NCI-H2029 treated with DMSO at 0.1 percent for 48 hours (cell line): ENCODE data around the gene TSPAN2.

Source experiments
- DNase-seq: peaks from one replicate; lab custom pipeline; 2025; lab: John Stamatoyannopoulos, UW

The TSPAN2 gene

DNA sequence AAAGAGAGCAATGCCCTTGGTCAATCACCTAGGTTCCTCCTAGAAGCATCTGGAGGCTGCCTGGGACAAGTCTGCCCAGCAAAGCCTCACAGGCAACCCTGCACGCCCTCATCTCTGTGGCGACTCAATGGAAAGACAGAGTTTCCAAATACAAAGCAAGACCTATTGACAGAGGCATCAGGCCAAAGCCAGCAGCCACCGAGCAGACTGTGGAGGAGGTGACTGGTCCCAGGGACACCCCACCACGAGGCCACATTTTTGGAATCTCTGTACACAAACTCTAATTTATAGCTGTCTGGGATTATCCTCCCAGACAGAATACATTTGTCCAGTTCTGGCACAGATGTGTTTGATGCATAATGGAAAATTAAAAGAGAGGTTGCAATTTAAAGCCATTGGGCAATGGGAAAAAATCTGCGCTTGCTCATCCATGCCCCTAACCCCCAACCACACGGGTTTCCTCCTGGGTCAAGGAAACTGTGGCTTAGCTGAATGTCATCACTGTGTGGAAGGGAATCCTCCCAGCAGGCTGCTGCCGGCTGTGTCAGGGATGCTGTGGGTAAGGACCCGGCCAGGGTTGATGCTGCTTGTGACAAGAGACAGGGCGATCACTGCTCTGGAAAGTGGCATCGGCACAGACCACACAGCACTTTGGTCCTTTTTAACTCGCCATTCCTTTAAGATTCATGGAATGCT is 14.3 kb downstream of the TSPAN2 start:
- DNase-seq: no peak

DNA sequence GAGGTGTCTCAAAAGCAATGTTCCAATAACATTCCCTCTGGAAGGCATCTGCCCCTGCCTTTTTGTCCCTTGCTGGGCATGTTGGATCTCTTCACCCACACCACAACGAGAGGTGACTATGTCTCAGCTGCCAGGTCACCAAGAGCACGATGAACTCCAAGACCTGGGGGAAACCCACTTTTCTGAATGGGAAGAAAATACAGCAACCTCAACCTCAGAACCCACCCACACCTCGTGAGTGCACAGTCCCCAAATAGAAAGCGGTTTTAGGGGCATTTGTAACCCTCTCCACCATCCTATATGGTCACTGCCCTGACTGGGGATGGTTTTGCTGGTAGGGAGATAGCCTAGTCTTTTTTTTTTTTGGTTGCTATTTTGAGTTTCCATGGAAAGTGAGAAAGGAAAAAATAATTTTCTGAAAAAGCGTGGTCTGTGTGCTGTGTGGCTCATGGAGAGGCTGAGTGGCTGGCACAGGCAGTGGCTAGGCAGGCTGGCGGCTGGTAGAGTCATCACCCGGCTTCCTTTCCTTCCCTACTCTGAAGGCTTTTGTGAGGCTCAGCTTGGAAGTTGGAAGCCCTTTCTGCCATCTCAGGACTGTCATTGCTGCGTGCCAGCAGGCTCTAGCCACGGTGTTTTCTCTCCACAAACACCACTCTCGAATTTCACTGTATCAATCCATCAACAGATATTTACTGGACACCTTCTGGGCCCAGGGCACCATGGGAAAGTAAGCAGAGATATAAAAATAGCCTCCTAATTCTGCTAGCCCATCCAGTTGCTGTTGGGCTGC is 15.8 kb downstream of the TSPAN2 start:
- no peak for DNase-seq

DNA sequence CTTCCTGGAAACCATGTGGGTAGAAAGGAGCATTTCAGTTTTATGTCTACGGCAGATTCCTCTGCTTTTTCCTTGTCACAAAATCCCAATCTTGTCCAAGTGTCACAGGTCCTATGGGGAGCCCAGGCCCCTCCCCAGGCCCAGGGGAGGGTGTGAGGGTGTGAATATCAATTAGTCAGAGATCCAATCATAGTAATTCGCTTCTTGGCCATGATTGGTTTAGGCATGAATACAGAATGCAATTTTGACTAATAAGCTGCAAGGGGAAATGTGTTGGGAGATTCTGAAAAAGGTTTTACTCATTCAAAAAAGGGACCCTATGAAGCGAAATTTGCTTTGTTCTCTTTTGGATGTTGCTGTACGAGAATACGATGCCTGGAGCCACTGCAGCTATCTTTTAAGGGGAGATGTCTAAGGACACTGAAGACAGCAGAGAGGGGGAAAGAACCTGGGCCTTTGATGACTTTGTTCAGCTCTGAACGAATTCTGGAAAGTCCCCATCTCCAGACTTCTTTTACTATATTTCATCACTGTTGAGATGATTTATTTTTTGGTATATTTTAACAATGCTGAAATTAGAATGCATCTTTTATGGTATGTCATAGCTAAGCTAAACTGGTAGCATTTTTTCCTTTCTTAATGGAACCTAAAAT is 18.2 kb downstream of the TSPAN2 start:
- no peak for DNase-seq

DNA sequence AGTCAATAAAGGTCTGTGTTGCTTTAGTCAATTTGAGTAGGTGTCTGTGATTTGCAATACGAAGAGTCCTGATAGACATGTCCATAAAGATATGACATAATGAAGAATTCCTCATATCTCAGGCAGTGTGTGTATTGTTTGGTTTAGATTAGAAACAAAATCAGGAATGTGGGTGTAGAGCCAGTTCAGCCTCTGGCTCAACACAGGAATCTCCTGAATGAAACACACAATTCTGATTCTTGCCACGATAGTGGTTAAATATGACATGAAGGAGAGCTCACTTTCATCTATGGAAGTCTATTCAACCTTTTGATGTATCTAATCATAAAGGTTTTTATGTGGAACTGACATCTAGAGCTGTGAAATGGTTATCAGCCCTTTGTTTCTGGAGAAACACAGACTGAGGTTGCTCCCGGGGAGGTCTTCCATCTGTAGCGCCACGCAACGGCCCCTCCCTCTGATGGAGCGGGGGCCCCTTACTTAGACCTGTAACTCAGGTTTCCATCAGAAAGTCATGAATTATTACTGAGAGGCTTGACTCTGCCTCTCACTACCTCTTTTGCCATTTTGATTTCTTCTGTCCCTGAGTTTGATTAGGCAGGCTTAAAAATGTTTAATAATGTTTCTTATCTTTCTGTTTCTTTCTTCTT is 19.5 kb downstream of the TSPAN2 start:
- no peak for DNase-seq

DNA sequence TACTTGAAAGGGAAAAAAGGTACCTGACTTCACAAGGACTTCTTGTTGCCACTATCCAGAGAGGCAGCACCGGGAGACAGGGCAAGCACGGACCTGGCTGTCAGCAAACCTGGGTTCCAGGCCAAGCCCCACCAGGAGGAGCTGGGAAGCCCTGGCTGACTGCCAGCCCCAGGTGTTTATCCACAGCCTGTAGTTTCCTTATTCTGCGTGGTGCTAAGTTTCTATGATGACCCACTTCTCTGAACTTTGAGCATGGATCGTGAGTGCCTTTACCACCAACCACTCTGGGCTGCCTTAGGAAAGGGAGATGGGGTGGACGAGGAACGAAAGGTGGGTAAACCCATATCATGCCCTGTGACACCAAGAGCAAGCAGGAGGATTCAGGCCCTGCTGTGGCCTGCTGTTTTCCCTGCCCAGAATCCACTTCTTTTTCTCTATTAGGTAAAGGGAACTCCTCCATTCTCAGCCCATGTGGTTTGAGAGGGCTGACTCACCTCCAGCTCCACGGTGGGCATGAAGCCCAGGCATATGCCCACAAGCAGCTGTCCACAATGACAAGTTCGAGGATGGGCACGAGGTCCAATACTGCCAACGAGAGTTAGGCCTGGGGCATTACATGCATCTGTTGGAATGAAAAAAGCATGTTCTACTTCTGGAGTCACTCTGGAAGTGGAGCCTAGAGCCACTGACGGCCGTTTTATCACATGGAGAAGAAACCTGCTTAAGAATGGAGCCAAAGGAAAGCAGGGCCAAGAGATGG is 20.3 kb downstream of the TSPAN2 start:
- peak; percentile 11 for DNase-seq

DNA sequence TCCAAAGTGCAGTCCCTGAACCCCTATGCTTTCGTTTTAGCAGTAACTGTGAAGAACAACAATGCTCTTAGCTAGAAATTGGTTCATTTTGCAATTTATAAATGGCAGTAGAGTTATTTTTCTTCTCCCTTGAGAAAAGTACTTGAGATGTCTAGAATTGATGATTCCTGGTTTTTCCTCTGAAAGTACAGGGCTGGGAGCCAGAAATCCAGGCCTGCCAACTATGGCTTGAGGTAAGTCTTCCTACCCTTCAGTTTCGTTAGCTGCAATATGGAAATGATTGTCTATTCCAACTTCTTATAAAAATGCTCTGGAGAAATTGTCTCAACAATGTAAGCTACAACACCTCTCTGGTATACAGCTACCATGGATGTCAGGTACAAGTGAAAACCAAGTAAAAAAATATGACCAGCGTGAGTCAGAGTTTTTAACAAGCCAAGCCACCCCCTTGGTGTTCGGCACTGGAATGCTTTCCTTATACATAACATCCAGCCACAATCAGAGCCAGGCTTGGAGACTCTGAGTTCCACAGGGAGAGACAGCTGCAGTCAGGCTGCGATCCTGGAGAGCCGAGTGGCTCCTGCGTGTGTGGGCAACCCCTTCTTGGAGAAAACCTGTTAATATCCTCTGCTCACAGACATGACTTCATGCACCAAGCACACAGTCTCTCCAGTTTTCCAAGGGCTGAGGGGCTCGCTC is 22.0 kb downstream of the TSPAN2 start:
- no peak for DNase-seq

DNA sequence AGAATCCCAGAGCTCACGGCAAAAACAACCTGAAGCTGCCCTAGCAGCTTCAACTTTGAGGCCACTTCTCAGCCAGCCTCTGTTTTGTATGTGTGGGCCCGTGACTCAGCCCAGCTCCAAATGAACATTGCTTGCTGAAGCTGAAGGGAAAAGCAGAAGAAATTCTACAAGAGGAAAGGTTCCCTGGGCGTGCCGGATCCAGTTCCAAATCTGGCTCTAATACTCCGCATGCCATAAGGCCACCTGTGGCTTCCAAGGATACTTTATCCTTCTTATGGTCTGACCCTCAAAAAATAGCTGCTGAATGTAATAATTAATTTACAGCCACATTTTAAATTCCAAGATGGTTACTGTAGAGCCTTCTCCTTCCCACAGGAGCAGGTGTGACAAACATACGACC is 24.3 kb downstream of the TSPAN2 start:
- DNase-seq: no peak

DNA sequence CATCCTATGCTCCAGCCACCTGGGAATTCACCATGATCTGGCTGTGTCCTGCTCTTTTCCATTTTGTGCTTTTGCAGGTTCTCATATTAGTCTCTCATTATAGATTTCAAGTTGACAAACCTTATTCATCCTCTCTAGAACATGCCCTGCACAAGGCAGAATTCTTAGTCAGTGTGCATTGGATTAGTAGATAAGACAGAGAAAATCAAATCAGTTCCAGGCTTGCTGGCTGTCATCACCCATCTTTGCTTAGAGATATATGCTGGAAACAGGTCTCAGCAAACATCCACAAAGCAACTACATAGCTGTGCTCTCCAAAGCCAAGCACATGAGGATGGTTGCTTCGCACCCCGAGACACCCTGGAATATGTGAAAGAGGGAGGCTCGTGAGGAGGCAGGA is 24.8 kb downstream of the TSPAN2 start:
- DNase-seq: no peak

DNA sequence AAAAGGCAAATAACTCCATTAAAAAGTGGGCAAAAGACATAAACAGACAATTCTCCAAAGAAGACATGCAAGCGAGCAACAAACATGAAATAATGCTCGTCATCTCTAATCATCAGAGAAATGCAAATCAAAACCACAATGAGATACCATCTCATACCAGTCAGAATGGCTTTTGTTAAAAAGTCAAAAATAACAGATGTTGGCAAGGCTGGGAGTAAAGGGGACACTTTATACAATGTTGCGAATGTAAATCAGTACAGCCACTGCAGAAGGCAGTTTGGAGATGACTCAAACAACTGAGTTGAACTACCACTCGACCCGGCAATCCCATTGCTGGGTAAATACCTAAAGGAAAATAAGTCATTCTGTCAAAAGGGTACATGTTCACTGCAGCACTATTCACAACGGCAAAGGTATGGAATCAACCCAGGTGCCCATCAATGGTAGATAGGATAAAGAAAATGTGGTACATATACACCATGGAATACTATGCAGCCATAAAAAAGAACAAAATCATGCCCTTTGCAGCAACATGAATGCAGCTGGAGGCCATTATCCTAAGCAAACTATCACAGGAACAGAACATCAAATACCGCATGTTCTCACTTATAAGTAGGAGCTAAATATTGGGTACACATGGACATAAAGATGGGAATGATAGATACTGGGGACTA is 25.9 kb downstream of the TSPAN2 start:
- DNase-seq: no peak

DNA sequence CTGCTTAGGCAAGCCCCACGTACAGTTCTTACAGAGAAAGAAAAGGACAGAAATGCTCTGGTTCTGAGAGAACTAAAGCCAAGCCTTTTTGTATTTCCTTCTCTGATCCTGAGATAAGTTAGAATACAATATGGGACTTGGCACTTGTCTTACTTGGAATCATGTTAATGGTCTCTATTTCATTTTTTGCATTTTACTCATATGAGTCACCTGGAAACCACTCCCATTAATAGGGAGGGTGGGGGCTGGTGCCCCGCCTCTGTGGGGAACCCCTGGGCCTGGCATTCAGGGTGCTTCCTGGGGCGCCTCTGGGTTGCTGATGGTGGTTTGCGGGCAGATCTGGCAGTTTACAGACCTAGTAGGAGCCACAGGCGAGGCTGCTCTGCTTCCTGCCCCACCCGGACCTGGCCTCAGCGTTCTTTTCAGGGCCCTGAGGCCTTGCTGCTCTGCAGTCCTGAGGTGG is 26.7 kb downstream of the TSPAN2 start:
- DNase-seq: no peak

DNA sequence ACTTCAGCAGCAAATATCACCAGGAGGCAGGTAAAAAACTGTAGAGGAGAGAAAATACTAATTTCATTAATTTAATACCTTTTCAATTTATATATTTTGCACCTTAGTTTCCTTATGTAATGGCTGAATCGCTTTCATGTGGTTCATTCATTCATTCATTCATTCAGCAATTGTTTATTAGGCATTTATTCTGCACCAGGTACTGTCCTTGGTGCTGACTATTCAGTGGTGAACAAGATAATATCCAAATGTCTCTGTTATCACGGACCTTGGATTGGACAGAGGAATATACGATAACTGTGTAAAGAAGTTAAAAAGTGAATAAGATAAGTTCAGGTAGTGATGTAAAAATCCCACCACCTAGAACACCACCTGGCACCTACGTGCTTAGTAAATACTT is 28.8 kb downstream of the TSPAN2 start:
- DNase-seq: no peak

DNA sequence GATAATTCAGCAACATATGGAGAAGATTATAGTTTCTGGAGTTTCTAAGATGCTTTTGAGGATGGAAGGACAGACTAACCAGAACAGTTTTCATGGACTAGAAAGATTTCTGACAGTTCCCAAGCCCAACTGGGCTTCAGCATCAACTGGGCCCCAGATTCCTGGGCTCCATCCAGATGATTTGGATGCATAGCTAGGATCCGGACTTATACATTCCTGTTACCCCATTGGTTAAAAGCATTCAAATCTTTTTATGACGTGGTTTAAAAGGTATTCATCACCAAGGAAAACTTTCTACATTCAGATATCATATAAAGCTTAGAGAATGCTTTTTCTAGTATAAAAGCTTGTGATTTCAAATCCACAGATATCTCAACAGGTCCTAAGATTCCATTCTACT is 30.0 kb downstream of the TSPAN2 start:
- DNase-seq: no peak

DNA sequence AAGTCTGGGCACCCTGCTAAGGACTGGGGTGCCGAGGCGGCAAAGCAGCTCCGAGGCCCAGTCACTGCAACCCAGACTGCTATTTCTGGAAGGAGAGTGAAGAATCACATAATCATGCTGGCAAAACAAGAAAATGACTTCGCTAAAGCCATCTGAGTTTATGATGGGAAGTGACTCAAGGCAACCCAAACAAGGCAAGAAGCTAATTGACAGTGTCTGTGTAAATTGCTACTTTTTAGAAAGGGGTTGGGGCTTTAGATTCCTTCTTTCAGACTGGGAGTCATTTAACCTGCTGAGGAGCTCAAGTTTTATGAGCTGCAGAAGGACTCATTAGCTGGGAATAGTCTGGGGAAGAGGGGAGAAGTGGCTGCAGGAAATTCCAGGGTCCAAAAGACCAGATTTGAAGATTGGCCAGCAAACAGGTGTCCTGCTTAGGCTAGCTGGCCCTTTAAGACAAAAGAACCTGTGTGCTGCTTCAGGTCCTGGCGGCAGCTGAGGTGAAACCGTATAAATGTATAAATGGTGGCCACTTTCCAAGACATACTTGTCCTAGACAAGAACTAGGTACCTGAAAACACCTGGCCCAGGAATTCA is 31.5 kb downstream of the TSPAN2 start:
- no peak for DNase-seq

DNA sequence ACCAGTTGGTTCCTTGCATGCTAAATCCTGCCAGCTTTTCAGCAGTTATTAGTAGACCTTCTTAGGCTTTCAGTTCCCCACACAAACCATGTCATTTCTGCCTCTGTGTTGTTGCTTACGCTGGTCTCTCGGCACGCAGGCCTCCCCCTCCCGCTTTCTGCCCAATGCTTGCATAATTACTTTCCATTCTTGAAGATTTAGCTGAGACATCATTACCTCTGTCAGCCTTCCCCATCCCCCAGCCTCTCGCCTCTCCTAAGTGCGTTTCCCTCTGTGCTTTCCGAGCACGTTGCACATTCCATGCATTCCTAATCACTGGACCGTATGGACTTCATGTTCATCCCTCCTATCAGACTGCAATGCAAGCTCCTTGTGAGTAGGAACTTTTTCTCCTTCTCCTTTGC is 32.9 kb downstream of the TSPAN2 start:
- no peak for DNase-seq

DNA sequence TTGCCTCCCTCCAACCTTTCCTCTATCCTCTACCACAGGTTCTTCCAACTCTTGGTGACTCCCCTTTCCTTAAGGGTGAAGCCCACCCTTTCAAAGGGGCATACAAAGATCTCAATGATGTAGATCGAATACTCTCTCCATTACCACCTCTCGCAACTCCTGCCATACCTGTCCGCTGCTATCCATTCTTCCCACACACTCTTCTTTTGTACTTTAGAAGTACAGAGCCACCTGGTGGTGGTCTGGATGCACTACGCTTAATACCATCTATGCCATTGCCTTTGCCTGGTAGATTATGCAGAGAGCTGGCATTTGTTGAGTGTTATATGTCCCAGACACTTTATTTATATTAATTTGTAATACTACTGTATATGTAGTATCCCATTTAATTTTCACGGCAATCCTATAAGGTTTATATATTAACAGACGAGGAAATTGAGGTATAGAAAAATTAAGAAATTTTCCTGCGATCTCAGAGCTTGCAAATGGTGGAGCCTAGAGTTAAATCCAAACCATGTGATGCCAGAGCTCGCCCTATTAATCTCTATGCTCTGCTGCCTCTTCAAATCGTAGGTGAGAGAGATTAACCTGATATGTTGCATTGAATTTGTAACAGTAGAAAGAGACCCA is 36.7 kb downstream of the TSPAN2 start:
- peak; percentile 44 for DNase-seq

DNA sequence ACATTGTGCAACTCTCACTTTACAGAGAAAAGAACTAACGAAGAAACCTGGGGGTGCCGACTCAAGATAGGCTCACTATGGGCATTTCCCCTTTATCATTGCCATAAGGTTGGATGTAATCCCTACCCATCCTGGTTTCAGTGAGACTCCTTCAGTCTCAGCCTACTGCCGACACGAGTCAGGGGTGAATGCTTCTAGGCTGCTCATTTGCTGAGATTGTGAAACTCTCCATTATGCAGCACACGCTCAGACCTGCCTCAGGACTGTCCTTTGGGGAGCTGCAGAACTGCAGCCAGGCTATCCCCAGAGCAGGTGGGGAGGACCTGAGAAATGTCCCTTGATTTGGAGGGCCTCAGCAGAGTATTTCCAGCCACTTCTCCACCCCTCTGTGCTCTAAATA is 37.5 kb downstream of the TSPAN2 start:
- DNase-seq: no peak

DNA sequence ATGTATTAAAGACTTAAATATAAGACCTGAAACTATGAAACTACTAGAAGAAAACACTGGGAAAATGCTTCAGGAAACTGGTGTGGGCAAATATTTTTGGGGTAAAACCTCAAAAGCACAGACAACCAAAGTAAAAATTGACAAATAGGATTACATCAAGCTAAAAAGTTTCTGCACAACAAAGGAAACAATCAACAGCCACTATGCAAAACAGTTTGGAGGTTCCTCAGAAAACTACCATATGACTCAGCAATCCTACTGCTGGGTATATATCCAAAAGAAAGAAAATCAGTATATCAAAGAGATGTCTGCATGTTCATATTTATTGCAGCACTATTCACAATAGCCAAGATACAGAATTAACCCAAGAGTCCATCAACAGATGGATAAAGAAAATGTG is 42.6 kb downstream of the TSPAN2 start:
- no peak for DNase-seq

DNA sequence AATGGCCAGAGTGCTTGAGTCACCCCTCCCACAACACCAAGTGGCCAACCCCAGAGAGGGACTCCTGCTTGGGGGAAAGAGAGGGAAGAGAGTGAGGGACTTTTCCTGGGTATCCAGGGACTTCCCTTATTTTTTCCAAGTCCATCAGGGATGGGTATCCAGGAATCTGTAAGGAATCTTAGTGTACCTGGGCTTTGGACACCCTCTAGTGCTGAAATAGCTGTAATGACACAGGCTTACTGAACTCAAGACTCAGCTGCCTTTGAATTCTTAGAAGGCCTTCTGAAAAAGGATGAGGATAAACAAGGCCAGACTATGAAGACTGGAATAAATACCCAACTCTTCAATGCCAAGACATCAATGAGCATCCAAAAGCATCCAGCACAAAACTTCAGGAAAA is 47.6 kb downstream of the TSPAN2 start:
- DNase-seq: no peak

DNA sequence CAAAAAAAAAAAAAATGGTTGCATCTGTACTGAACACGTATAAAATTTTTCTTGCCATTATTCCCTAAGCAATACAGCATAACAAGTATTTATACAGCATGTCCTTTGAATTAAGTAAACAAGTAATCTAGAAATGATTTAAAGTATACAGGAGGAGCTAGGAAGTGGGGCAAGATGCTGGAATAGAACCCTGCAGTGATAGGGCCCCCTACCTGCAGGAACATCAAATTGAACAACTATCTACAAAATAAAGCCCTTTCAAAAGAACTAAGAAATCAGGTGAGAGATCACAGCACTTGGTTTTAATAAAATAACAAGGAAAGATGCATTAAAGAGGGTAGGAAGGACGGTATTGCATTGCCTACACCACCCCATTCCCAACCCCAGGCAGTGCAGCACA is 48.8 kb downstream of the TSPAN2 start:
- no peak for DNase-seq
